Lower leg skin (tissue), 4 donors: Measurements from ENCODE around the gene BRF1. TPM values are rescaled to one million over a fixed set of nuclear protein-coding genes. Genes with fewer than 3 reads are reported as not detected.
"Not testable (repeated sequence)": the region's sequence is repeated elsewhere in the genome, so short reads cannot be mapped to it uniquely, and the experiment has no call there.

Source experiments
- DNase-seq, 2 donors: peaks; one replicate each; pipeline ENCODE4 v3.0.0-alpha.2; 2019; ENCODE audit warnings: low spot score in 2 of 2
- H3K4me3 ChIP-seq: fragments of 200-600 bp; sonication (generic); 2 replicates; pipeline ENCODE4 v1.5.1; 2017; ENCODE audit warnings: mild to moderate bottlenecking, low read depth; ENCODE audit not compliant: poor library complexity, severe bottlenecking
- CTCF ChIP-seq, 3 donors: fragments of 450-650 bp; IDR thresholded peaks; one replicate each; pipeline ENCODE4 v1.5.1; 2016; ENCODE audit warnings: antibody characterized with exemption in 3 of 3, mild to moderate bottlenecking in 3 of 3, moderate library complexity in 2 of 3
- POLR2A ChIP-seq, 2 donors: fragments of 450-650 bp; IDR thresholded peaks; one replicate each; pipeline ENCODE4 v1.6.1; 2016 to 2017; ENCODE audit warnings: antibody characterized with exemption in 2 of 2, mild to moderate bottlenecking in 1 of 2, moderate library complexity in 1 of 2
- WGBS, 2 donors: methylation state at CpG; one replicate each; pipeline ENCODE4 v1.1.5; 2018; 5-methylcytosine and 5-hydroxymethylcytosine counted together
- intact Hi-C: fragments of 100-400 bp; cut with DNase I; formaldehyde crosslinking; loops from one replicate; pipeline ENCODE4 v1.15.0; 2023; ENCODE audit warnings: low total_unique reads
- total RNA-seq, 4 donors: library from RNA; depleted of rRNA; stranded (reverse); fragments of >200 nt; gene quantifications; one replicate each; pipeline ENCODE4 v1.1.0, GENCODE V29; 2016

BRF1 gene
- total RNA-seq, 4 donors from 2014 or later: 32.7 to 74.5 (median 43.0) TPM

GRCh38 chr14:105329411-105330150 is 28.8 kb upstream of the BRF1 start:
- H3K4me3 ChIP-seq: no peak overlapping the region
- intact Hi-C loops: no loop called here
- no peak for TF ChIP-seq POLR2A (IDR thresholded peaks at IDR 0.05)
- no peak for TF ChIP-seq CTCF (IDR thresholded peaks at IDR 0.05)
- no peak for DNase-seq
- 91% methylated on average over 10 to 17 of the region's 17 CpGs for WGBS, 2 donors

GRCh38 chr14:105328678-105329390 is 28.0 kb upstream of the BRF1 start:
- H3K4me3 ChIP-seq: no peak overlapping the region
- intact Hi-C loops: no loop called here
- no peak for TF ChIP-seq POLR2A (IDR thresholded peaks at IDR 0.05)
- no peak for TF ChIP-seq CTCF (IDR thresholded peaks at IDR 0.05)
- DNase-seq: no peak
- WGBS, 2 donors: 70% methylated on average over 15 of the region's 15 CpGs

- WGBS, 2 donors: 73% methylated on average over 9 to 11 of the region's 12 CpGs
- intact Hi-C loops: no loop called here
- no peak overlapping the region for H3K4me3 ChIP-seq
- DNase-seq: no peak
- TF ChIP-seq POLR2A (IDR thresholded peaks at IDR 0.05) (no peak), CTCF (IDR thresholded peaks at IDR 0.05) (no peak)
These were observed 27.4 kb upstream of the BRF1 start for GRCh38 chr14:105328070-105328677.

GRCh38 chr14:105327695-105328045 is 26.9 kb upstream of the BRF1 start:
- intact Hi-C loops, DNase-seq, H3K4me3 ChIP-seq: not testable (repeated sequence)
- WGBS, 2 donors: 71 to 90% methylated on average over 4 to 14 of the region's 17 CpGs

- TF ChIP-seq CTCF (IDR thresholded peaks at IDR 0.05): no peak
- TF ChIP-seq POLR2A (IDR thresholded peaks at IDR 0.05): no peak
- intact Hi-C loops: no loop called here
- no peak for DNase-seq
- 89 to 90% methylated on average over 28 to 31 of the region's 34 CpGs for WGBS, 2 donors
- no peak overlapping the region for H3K4me3 ChIP-seq
These were observed 26.3 kb upstream of the BRF1 start for GRCh38 chr14:105326891-105327694.

GRCh38 chr14:105326568-105326867 is 25.7 kb upstream of the BRF1 start:
- TF ChIP-seq POLR2A (IDR thresholded peaks at IDR 0.05) (no peak), CTCF (IDR thresholded peaks at IDR 0.05) (no peak)
- no peak overlapping the region for H3K4me3 ChIP-seq
- 75 to 80% methylated on average over 7 to 9 of the region's 9 CpGs for WGBS, 2 donors
- intact Hi-C loops: no loop called here
- no peak for DNase-seq
